HepG2 (cell line): Measurements from ENCODE around the gene MDFIC. TPM values are rescaled to one million over a fixed set of nuclear protein-coding genes. Genes with fewer than 3 reads are reported as not detected.

ENCODE experiments used
- ATAC-seq: fragments of 200-7000 bp; cut with Tn5 transposase; 3 replicates; pipeline ENCODE4 v1.9.1; 2020; ENCODE audit warnings: mild to moderate bottlenecking, moderate library complexity
- BruUV-seq: library from RNA; stranded (reverse); fragments of 400-500 nt; replicated peaks from 2 replicates; lab custom pipeline; 2021; lab: Mats Ljungman, UMichigan
- CTCF ChIA-PET: fragments of 300-600 bp; formaldehyde crosslinking; extraction: SDS; loops from one replicate; lab custom pipeline; 2021; ENCODE audit warnings: low total read pairs, inconsistent platforms, low intra/inter-chr PET ratio; lab: Yijun Ruan, JAX
- POLR2A ChIA-PET: fragments of 350-600 bp; sonication (Branson Sonifier 250); formaldehyde crosslinking; loops from one replicate; lab custom pipeline; 2020; ENCODE audit warnings: antibody characterized with exemption, inconsistent platforms; lab: Yijun Ruan, JAX
- DNase-seq: peaks from one replicate; pipeline ENCODE4 v3.0.0-alpha.2; 2015; ENCODE audit warnings: low spot score
- FAIRE-seq: peaks from 3 replicates; lab custom pipeline; 2011; peaks lifted over from hg19 to GRCh38; lab: Jason Lieb, UNC
- H2AFZ ChIP-seq: one replicate; pipeline ENCODE4 v1.6.1; 2011; ENCODE audit warnings: low read length, inconsistent platforms
- H3K27ac ChIP-seq: fragments of 300-600 bp; 3 replicates; pipeline ENCODE4 v1.8.0; 2011; ENCODE audit warnings: mixed run types, mild to moderate bottlenecking, mixed read lengths, low read length, inconsistent platforms; ENCODE audit not compliant: insufficient read depth; ENCODE audit errors: extremely low read length
- H3K27me3 ChIP-seq, 2 experiments: fragments of 200-600 bp in 1 of 2; 2 replicates in 1 of 2; 3 replicates in 1 of 2; pipeline versions ENCODE4 v1.6.0 to v1.8.0; 2011; ENCODE audit warnings: low read length in 2 of 2, mild to moderate bottlenecking in 2 of 2, moderate library complexity in 2 of 2, inconsistent platforms in 1 of 2; ENCODE audit not compliant: insufficient read depth in 2 of 2, control insufficient read depth in 1 of 2
- H3K36me3 ChIP-seq, 2 experiments: fragments of 200-600 bp in 1 of 2; replicated peaks in 1 of 2; 2 replicates in 1 of 2; 3 replicates in 1 of 2; pipeline versions ENCODE4 v1.5.1 to v1.8.0; 2011; ENCODE audit warnings: low read length in 2 of 2, inconsistent platforms in 1 of 2; ENCODE audit not compliant: insufficient read depth in 2 of 2, control insufficient read depth in 1 of 2
- H3K4me1 ChIP-seq: 2 replicates; pipeline ENCODE4 v1.5.1; 2012; ENCODE audit warnings: low read length, inconsistent platforms; ENCODE audit not compliant: insufficient read depth
- H3K4me2 ChIP-seq: 2 replicates; pipeline ENCODE4 v1.6.0; 2011; ENCODE audit warnings: low read depth, low read length, inconsistent platforms
- H3K4me3 ChIP-seq, 3 experiments: fragments of 200-600 bp in 1 of 3; sonication (generic), shearing (Covaris generic) in 1 of 3; replicated peaks in 1 of 3; 2 replicates each; pipeline ENCODE4 v1.5.1; 2011 to 2016; ENCODE audit warnings: low read length in 3 of 3, inconsistent platforms in 2 of 3, low read depth in 2 of 3, mild to moderate bottlenecking in 2 of 3, control low read depth in 1 of 3, mixed read lengths in 1 of 3; ENCODE audit not compliant: insufficient read depth in 1 of 3
- H3K79me2 ChIP-seq: one replicate; pipeline ENCODE4 v1.6.1; 2011; ENCODE audit warnings: low read length, inconsistent platforms; ENCODE audit not compliant: insufficient read depth
- H3K9ac ChIP-seq: 2 replicates; pipeline ENCODE4 v1.6.0; 2011; ENCODE audit warnings: mild to moderate bottlenecking, low read depth, low read length, inconsistent platforms; ENCODE audit not compliant: insufficient read depth
- H3K9me3 ChIP-seq: 2 replicates; pipeline ENCODE4 v1.5.1; 2012; ENCODE audit warnings: mild to moderate bottlenecking, low read length
- H4K20me1 ChIP-seq: 2 replicates; pipeline ENCODE4 v1.6.0; 2011; ENCODE audit warnings: inconsistent platforms, mild to moderate bottlenecking, low read length, moderate library complexity; ENCODE audit not compliant: insufficient read depth
- FOXK1 ChIP-seq: sonication (generic); formaldehyde crosslinking; IDR thresholded peaks from 2 replicates; pipeline ENCODE4 v1.4.0; 2020; ENCODE audit warnings: low read depth, missing genetic modification reagents, borderline replicate concordance
- KAT2B ChIP-seq: fragments of 150-350 bp; IDR thresholded peaks from 2 replicates; pipeline ENCODE4 v1.6.1; 2014; ENCODE audit warnings: low read depth, low read length, borderline replicate concordance
- in situ Hi-C: cut with HindIII; loops from 2 replicates; pipeline ENCODE4 v1.10.0; 2017; ENCODE audit warnings: low pct_unique_long_range_greater_than_20kb; ENCODE audit not compliant: extremely low pct_ligation_motif_present
- intact Hi-C: fragments of 100-400 bp; cut with micrococcal nuclease; formaldehyde crosslinking; loops from one replicate; pipeline ENCODE4 v1.10.0; 2022; ENCODE audit not compliant: unreplicated experiment
- polyA plus RNA-seq, 8 experiments: library from polyadenylated mRNA; depleted of rRNA in 3 of 8; stranded (reverse) in 7 of 8; unstranded in 1 of 8; fragments of >200 nt; fragmentation: Illumina TruSeq in 4 of 8; extraction: Trizol in 4 of 8; gene quantifications; 2 replicates each; pipeline versions ENCODE4 v1.2.1 to v1.2.3, GENCODE V29; 2011 to 2016; ENCODE audit warnings: low read depth in 4 of 8, missing spikeins in 1 of 8, mixed read lengths in 1 of 8; ENCODE audit not compliant: insufficient read depth in 1 of 8
- total RNA-seq, 5 experiments: library from RNA; depleted of rRNA; stranded (reverse); fragments of >200 nt; fragmentation: Illumina TruSeq; extraction: Trizol; gene quantifications; 2 replicates each; pipeline ENCODE4 v1.2.3, GENCODE V29; 2016; ENCODE audit warnings: low read depth in 1 of 5
- TF ChIP-seq, protein P1 (sequence below): sonication (generic); formaldehyde crosslinking; IDR thresholded peaks from 2 replicates; pipeline ENCODE4 v1.4.0; 2020; ENCODE audit warnings: missing genetic modification reagents

MDFIC gene
- total and polyA plus RNA-seq, 2 of the 13 experiments (the other 11 are each of a cell fraction or from before 2014, with no cell fraction given), result 0.13 TPM; not detected in 1

DNA sequence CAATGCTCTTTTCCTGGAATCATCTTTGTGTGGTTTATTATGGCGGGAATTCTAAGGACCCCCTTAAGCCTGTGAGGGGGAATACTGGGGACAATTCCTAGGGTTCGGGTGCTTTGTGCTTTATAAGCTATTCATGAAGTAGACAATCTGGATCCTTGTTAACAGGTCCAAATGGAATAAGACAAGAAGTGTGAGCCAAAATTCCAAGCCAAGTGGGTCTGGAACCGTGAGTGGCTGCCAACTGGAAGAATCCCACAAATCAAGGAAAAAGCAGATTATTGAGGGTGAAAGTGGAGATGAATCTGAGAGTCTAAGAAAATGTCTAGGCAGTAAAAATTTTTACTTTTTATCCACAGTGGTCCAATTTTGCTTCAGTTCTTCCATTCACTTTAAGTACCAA lies 136.8 kb downstream of the MDFIC start (continued):
- TF ChIP-seq, protein P1, sequence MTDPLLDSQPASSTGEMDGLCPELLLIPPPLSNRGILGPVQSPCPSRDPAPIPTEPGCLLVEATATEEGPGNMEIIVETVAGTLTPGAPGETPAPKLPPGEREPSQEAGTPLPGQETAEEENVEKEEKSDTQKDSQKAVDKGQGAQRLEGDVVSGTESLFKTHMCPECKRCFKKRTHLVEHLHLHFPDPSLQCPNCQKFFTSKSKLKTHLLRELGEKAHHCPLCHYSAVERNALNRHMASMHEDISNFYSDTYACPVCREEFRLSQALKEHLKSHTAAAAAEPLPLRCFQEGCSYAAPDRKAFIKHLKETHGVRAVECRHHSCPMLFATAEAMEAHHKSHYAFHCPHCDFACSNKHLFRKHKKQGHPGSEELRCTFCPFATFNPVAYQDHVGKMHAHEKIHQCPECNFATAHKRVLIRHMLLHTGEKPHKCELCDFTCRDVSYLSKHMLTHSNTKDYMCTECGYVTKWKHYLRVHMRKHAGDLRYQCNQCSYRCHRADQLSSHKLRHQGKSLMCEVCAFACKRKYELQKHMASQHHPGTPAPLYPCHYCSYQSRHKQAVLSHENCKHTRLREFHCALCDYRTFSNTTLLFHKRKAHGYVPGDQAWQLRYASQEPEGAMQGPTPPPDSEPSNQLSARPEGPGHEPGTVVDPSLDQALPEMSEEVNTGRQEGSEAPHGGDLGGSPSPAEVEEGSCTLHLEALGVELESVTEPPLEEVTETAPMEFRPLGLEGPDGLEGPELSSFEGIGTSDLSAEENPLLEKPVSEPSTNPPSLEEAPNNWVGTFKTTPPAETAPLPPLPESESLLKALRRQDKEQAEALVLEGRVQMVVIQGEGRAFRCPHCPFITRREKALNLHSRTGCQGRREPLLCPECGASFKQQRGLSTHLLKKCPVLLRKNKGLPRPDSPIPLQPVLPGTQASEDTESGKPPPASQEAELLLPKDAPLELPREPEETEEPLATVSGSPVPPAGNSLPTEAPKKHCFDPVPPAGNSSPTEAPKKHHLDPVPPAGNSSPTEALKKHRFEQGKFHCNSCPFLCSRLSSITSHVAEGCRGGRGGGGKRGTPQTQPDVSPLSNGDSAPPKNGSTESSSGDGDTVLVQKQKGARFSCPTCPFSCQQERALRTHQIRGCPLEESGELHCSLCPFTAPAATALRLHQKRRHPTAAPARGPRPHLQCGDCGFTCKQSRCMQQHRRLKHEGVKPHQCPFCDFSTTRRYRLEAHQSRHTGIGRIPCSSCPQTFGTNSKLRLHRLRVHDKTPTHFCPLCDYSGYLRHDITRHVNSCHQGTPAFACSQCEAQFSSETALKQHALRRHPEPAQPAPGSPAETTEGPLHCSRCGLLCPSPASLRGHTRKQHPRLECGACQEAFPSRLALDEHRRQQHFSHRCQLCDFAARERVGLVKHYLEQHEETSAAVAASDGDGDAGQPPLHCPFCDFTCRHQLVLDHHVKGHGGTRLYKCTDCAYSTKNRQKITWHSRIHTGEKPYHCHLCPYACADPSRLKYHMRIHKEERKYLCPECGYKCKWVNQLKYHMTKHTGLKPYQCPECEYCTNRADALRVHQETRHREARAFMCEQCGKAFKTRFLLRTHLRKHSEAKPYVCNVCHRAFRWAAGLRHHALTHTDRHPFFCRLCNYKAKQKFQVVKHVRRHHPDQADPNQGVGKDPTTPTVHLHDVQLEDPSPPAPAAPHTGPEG (CRISPR knock-in tag), result no peak
- TF ChIP-seq FOXK1 (CRISPR knock-in tag), result no peak

DNA sequence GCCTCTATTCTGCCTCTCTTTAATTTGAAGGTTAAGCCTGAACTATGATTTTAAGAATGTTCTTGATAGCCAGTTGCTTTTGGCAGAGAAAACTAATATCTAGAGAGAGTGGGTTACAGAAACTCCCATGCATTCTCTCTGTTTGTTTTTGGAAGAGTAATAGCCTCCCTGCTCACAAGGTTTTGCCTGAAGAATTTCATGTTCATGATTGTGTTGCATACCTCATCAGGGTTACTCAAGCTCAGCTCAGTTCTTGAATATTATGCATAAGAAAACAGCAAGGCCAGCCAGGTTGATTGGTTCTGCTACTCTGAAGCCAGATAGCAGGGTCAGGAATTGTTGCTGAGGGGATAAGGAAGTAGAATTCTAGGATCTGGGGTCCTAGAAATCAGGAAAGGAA lies 137.4 kb downstream of the MDFIC start:
- no peak overlapping the region for H3K9ac ChIP-seq
- no peak for ATAC-seq
- H4K20me1 ChIP-seq, result no peaks in the 10 kb centered on the region
- no peaks in the 10 kb centered on the region for H3K9me3 ChIP-seq
- no peaks in the 10 kb centered on the region for H3K36me3 ChIP-seq
- H3K27ac ChIP-seq, result no peak overlapping the region
- no TSS peak for BruUV-seq
- H3K4me2 ChIP-seq, result no peak overlapping the region
- in situ Hi-C loops, result no loop called here
- TF ChIP-seq KAT2B, result no peak
- TF ChIP-seq, all 625 proteins: peak for 0
- DNase-seq, result no peak
- no peak for FAIRE-seq
- intact Hi-C loops, result loop anchor here (1.0 kb wide), 1 partner anchor 44 kb away; no protein-coding TSS in a partner anchor
- Histone ChIP-seq H3K79me2 (no peaks in the 10 kb centered on the region), H2AFZ (no peak overlapping the region), H3K4me1 (no peaks in the 10 kb centered on the region), H3K27me3 (no peaks in the 10 kb centered on the region; a peak in 1 of 5 replicates), H3K4me3 (no peak overlapping the region)
- POLR2A ChIA-PET, result no interaction called here
- CTCF ChIA-PET, result no interaction called here
